T-helper 1 cell (primary cell): ENCODE results near the gene GPR37.

ENCODE experiments used
- DNase-seq, 5 donors: peaks; one replicate each; pipeline ENCODE4 v3.0.0-alpha.2; 2012 to 2020

GPR37 gene

GRCh38 chr7:124779620-124780019 lies 14.0 kb upstream of the GPR37 start:
- no peak for DNase-seq

- no peak for DNase-seq
Observed at GRCh38 chr7:124779194-124779593, 13.6 kb upstream of the GPR37 start.

GRCh38 chr7:124777268-124777667 lies 11.7 kb upstream of the GPR37 start:
- no peak for DNase-seq

GRCh38 chr7:124776153-124776552 lies 10.6 kb upstream of the GPR37 start:
- no peak for DNase-seq

- DNase-seq: no peak
Observed at GRCh38 chr7:124775422-124775821, 9.8 kb upstream of the GPR37 start.

- no peak for DNase-seq
Observed at GRCh38 chr7:124773938-124774337, 8.3 kb upstream of the GPR37 start.

GRCh38 chr7:124773339-124773738 lies 7.7 kb upstream of the GPR37 start:
- no peak for DNase-seq

GRCh38 chr7:124769136-124769535 lies 3.5 kb upstream of the GPR37 start:
- DNase-seq: no peak

- DNase-seq: no peak
Observed at GRCh38 chr7:124768525-124768924, 2.9 kb upstream of the GPR37 start.

- DNase-seq: peak in 1 of 5 donors; percentile 6
Observed at GRCh38 chr7:124764847-124765400, 668 bp downstream of the GPR37 start.

GRCh38 chr7:124764051-124764846 lies 1.3 kb downstream of the GPR37 start:
- no peak for DNase-seq

- DNase-seq: no peak
Observed at GRCh38 chr7:124762611-124763143, 2.9 kb downstream of the GPR37 start.

GRCh38 chr7:124761164-124761715 lies 4.4 kb downstream of the GPR37 start:
- no peak for DNase-seq

- DNase-seq: no peak
Observed at GRCh38 chr7:124758327-124758726, 7.3 kb downstream of the GPR37 start.

GRCh38 chr7:124754576-124755268 lies 10.9 kb downstream of the GPR37 start:
- DNase-seq: no peak

- no peak for DNase-seq
Observed at GRCh38 chr7:124752310-124752709, 13.3 kb downstream of the GPR37 start.

- DNase-seq: no peak
Observed at GRCh38 chr7:124751027-124751426, 14.6 kb downstream of the GPR37 start.

GRCh38 chr7:124747072-124747471 lies 18.5 kb downstream of the GPR37 start:
- DNase-seq: no peak

- DNase-seq: no peak
Observed at GRCh38 chr7:124738639-124739038, 27.0 kb downstream of the GPR37 start.

- no peak for DNase-seq
Observed at GRCh38 chr7:124737760-124738300, 27.8 kb downstream of the GPR37 start.

- no peak for DNase-seq
Observed at GRCh38 chr7:124728610-124729009, 37.0 kb downstream of the GPR37 start.

- DNase-seq: no peak
Observed at GRCh38 chr7:124724507-124725192, 40.9 kb downstream of the GPR37 start.
